NCI-H1048 (cell line): Measurements from ENCODE around the gene DMBT1.

Experiments
- DNase-seq: peaks from one replicate; lab custom pipeline; 2025; lab: John Stamatoyannopoulos, UW

Gene DMBT1

GRCh38 chr10:122647383-122647968, 86.9 kb downstream of the DMBT1 start:
- DNase-seq, result no peak

- DNase-seq, result no peak
Observed at GRCh38 chr10:122648599-122649428, 88.3 kb downstream of the DMBT1 start.

- DNase-seq, result no peak
Observed at GRCh38 chr10:122649903-122650302, 89.3 kb downstream of the DMBT1 start.

GRCh38 chr10:122650331-122650730, 89.8 kb downstream of the DMBT1 start:
- DNase-seq, result no peak

GRCh38 chr10:122655524-122656307, 95.2 kb downstream of the DMBT1 start:
- no peak for DNase-seq

- no peak for DNase-seq
Observed at GRCh38 chr10:122656308-122656705, 95.8 kb downstream of the DMBT1 start.

- no peak for DNase-seq
Observed at GRCh38 chr10:122656741-122657140, 96.2 kb downstream of the DMBT1 start.

GRCh38 chr10:122657255-122657654, 96.7 kb downstream of the DMBT1 start:
- DNase-seq, result no peak

GRCh38 chr10:122657729-122658128, 97.2 kb downstream of the DMBT1 start:
- no peak for DNase-seq

GRCh38 chr10:122658356-122659049, 97.9 kb downstream of the DMBT1 start:
- DNase-seq, result no peak

- no peak for DNase-seq
Observed at GRCh38 chr10:122659126-122659525, 98.6 kb downstream of the DMBT1 start.

- DNase-seq, result no peak
Observed at GRCh38 chr10:122659651-122660050, 99.1 kb downstream of the DMBT1 start.

GRCh38 chr10:122660696-122661095, 100.1 kb downstream of the DMBT1 start:
- DNase-seq, result no peak

- DNase-seq, result no peak
Observed at GRCh38 chr10:122662231-122662630, 101.7 kb downstream of the DMBT1 start.

GRCh38 chr10:122663516-122664130, 103.1 kb downstream of the DMBT1 start:
- DNase-seq, result no peak

GRCh38 chr10:122664501-122664900, 103.9 kb downstream of the DMBT1 start:
- no peak for DNase-seq

- DNase-seq, result no peak
Observed at GRCh38 chr10:122665329-122665860, 104.8 kb downstream of the DMBT1 start.

GRCh38 chr10:122665946-122666345, 105.4 kb downstream of the DMBT1 start:
- DNase-seq, result no peak

- DNase-seq, result no peak
Observed at GRCh38 chr10:122669045-122669444, 108.5 kb downstream of the DMBT1 start.

- DNase-seq, result no peak
Observed at GRCh38 chr10:122669842-122670241, 109.3 kb downstream of the DMBT1 start.

GRCh38 chr10:122671355-122671754, 110.8 kb downstream of the DMBT1 start:
- DNase-seq, result no peak

GRCh38 chr10:122672655-122673054, 112.1 kb downstream of the DMBT1 start:
- DNase-seq, result no peak
